WTC11 (cell line): ENCODE measurements around the gene SPART. TPM values are rescaled to one million over a fixed set of nuclear protein-coding genes. Genes with fewer than 3 reads are reported as not detected.

ENCODE experiments used
- ATAC-seq: fragments of 200-7000 bp; cut with Tn5 transposase; 2 replicates; pipeline ENCODE4 v1.10.0; 2021; ENCODE audit warnings: mild to moderate bottlenecking, moderate library complexity
- CTCF ChIA-PET: fragments of 300-600 bp; sonication (Branson Sonifier 250); formaldehyde crosslinking; loops from one replicate; lab custom pipeline; 2021; ENCODE audit warnings: antibody characterized with exemption; lab: Charles Lee
- POLR2A ChIA-PET: fragments of 350-600 bp; sonication (Branson Sonifier 250); formaldehyde crosslinking; loops from one replicate; lab custom pipeline; 2021; ENCODE audit warnings: antibody characterized with exemption; lab: Charles Lee
- DNase-seq: peaks from one replicate; pipeline ENCODE4 v3.0.0; 2021; ENCODE audit warnings: low spot score
- H3K27ac Mint-ChIP-seq: 2 replicates; pipeline ENCODE4 v1.8.0; 2021; ENCODE audit warnings: mixed read lengths
- H3K27me3 Mint-ChIP-seq: 2 replicates; pipeline ENCODE4 v1.8.0; 2021; ENCODE audit warnings: low read depth, mild to moderate bottlenecking, moderate library complexity, mixed read lengths
- H3K36me3 Mint-ChIP-seq: 2 replicates; pipeline ENCODE4 v1.8.0; 2021; ENCODE audit warnings: mixed read lengths
- H3K4me1 Mint-ChIP-seq: 2 replicates; pipeline ENCODE4 v1.8.0; 2022; ENCODE audit warnings: mixed read lengths
- H3K4me3 Mint-ChIP-seq: 2 replicates; pipeline ENCODE4 v1.8.0; 2021; ENCODE audit warnings: mild to moderate bottlenecking, moderate library complexity, mixed read lengths
- H3K9me3 Mint-ChIP-seq: 2 replicates; pipeline ENCODE4 v1.8.0; 2021; ENCODE audit warnings: mixed read lengths
- CREM ChIP-seq: sonication (generic); formaldehyde crosslinking; IDR thresholded peaks from 2 replicates; pipeline ENCODE4 v1.8.1; 2022; ENCODE audit warnings: mild to moderate bottlenecking, missing genetic modification reagents, moderate library complexity
- E2F4 ChIP-seq: sonication (generic); formaldehyde crosslinking; IDR thresholded peaks from 2 replicates; pipeline ENCODE4 v1.8.1; 2022; ENCODE audit warnings: low read depth, mild to moderate bottlenecking, moderate library complexity, missing genetic modification reagents, borderline replicate concordance
- ERG ChIP-seq: fragments of 250-450 bp; sonication (Bioruptor Pico); IDR thresholded peaks from 2 replicates; pipeline ENCODE4 v1.8.0; 2021; ENCODE audit warnings: mild to moderate bottlenecking
- FOXP1 ChIP-seq: sonication (generic); formaldehyde crosslinking; IDR thresholded peaks from 2 replicates; pipeline ENCODE4 v1.8.0; 2022; ENCODE audit warnings: missing genetic modification reagents, mild to moderate bottlenecking, moderate library complexity, borderline replicate concordance
- HMGXB4 ChIP-seq: sonication (generic); formaldehyde crosslinking; IDR thresholded peaks from 2 replicates; pipeline ENCODE4 v1.8.1; 2023; ENCODE audit warnings: mild to moderate bottlenecking, moderate library complexity, missing genetic modification reagents
- IRF1 ChIP-seq: sonication (generic); formaldehyde crosslinking; IDR thresholded peaks from 2 replicates; pipeline ENCODE4 v1.8.0; 2023; ENCODE audit warnings: missing genetic modification reagents
- JUN ChIP-seq: sonication (generic); formaldehyde crosslinking; IDR thresholded peaks from 2 replicates; pipeline ENCODE4 v1.8.0; 2023; ENCODE audit warnings: mild to moderate bottlenecking, missing genetic modification reagents
- KAT7 ChIP-seq: sonication (generic); formaldehyde crosslinking; IDR thresholded peaks from 2 replicates; pipeline ENCODE4 v1.8.1; 2023; ENCODE audit warnings: missing genetic modification reagents, mild to moderate bottlenecking, borderline replicate concordance
- MAX ChIP-seq: sonication (generic); formaldehyde crosslinking; IDR thresholded peaks from 2 replicates; pipeline ENCODE4 v1.8.0; 2022; ENCODE audit warnings: mild to moderate bottlenecking, missing genetic modification reagents
- MXD4 ChIP-seq: fragments of 250-450 bp; sonication (Bioruptor Pico); IDR thresholded peaks from 2 replicates; pipeline ENCODE4 v1.8.0; 2021; ENCODE audit warnings: mild to moderate bottlenecking, moderate library complexity, borderline replicate concordance
- MYBL2 ChIP-seq: sonication (generic); formaldehyde crosslinking; IDR thresholded peaks from 2 replicates; pipeline ENCODE4 v1.8.1; 2023; ENCODE audit warnings: mild to moderate bottlenecking, moderate library complexity, missing genetic modification reagents
- NFATC4 ChIP-seq: fragments of 250-450 bp; sonication (Bioruptor Pico); IDR thresholded peaks from 2 replicates; pipeline ENCODE4 v1.9.0; 2021; ENCODE audit warnings: mild to moderate bottlenecking
- PREB ChIP-seq: sonication (generic); formaldehyde crosslinking; IDR thresholded peaks from 2 replicates; pipeline ENCODE4 v1.8.1; 2022; ENCODE audit warnings: mild to moderate bottlenecking, missing genetic modification reagents, moderate library complexity, borderline replicate concordance
- SMAD4 ChIP-seq: sonication (generic); formaldehyde crosslinking; IDR thresholded peaks from 2 replicates; pipeline ENCODE4 v1.8.0; 2022; ENCODE audit warnings: mild to moderate bottlenecking, missing genetic modification reagents
- TEAD4 ChIP-seq: sonication (generic); formaldehyde crosslinking; IDR thresholded peaks from 2 replicates; pipeline ENCODE4 v1.8.0; 2022; ENCODE audit warnings: mild to moderate bottlenecking, missing genetic modification reagents
- TP53 ChIP-seq: sonication (generic); formaldehyde crosslinking; IDR thresholded peaks from 2 replicates; pipeline ENCODE4 v1.8.1; 2023; ENCODE audit warnings: mild to moderate bottlenecking, missing genetic modification reagents
- ZNF121 ChIP-seq: sonication (generic); formaldehyde crosslinking; IDR thresholded peaks from 2 replicates; pipeline ENCODE4 v1.8.0; 2023; ENCODE audit warnings: missing genetic modification reagents
- ZNF232 ChIP-seq: sonication (generic); formaldehyde crosslinking; IDR thresholded peaks from 2 replicates; pipeline ENCODE4 v1.8.0; 2022; ENCODE audit warnings: mild to moderate bottlenecking, missing genetic modification reagents
- ZNF263 ChIP-seq: sonication (generic); formaldehyde crosslinking; IDR thresholded peaks from 2 replicates; pipeline ENCODE4 v1.8.1; 2022; ENCODE audit warnings: low read depth, mild to moderate bottlenecking, moderate library complexity, missing genetic modification reagents
- ZNF416 ChIP-seq: fragments of 250-450 bp; sonication (Bioruptor Pico); IDR thresholded peaks from 2 replicates; pipeline ENCODE4 v1.9.0; 2021; ENCODE audit warnings: mild to moderate bottlenecking, inconsistent platforms
- ZNF423 ChIP-seq: fragments of 250-450 bp; sonication (Bioruptor Pico); IDR thresholded peaks from 2 replicates; pipeline ENCODE4 v2.1.2; 2022; ENCODE audit warnings: mild to moderate bottlenecking, moderate library complexity
- ZNF512 ChIP-seq: sonication (generic); formaldehyde crosslinking; IDR thresholded peaks from 2 replicates; pipeline ENCODE4 v1.8.1; 2022; ENCODE audit warnings: missing genetic modification reagents, borderline replicate concordance
- total RNA-seq: library from RNA; stranded (reverse); gene quantifications from 3 replicates; pipeline ENCODE4 v1.2.3, GENCODE V29; 2021

Gene SPART
- total RNA-seq, 1 experiment from 2014 or later, result 95.7 TPM

- CTCF ChIA-PET, result interaction anchor here (1.3 to 2.5 kb wide), 2 partner anchors 31 to 33 kb away, joined by 4 to 6 read pairs; no protein-coding TSS in a partner anchor
- Mint-ChIP-seq H3K4me1 (peaks cover 29% of the 10 kb centered on the region), H3K27me3 (peaks cover 7% of the 10 kb centered on the region), H3K4me3 (no peak overlapping the region), H3K27ac (peak overlapping the region; percentile 75; the same call in 1 of the 2 replicates), H3K36me3 (peaks cover 89% of the 10 kb centered on the region), H3K9me3 (peaks cover 43% of the 10 kb centered on the region)
- ATAC-seq (no peak), DNase-seq (no peak)
- POLR2A ChIA-PET, result interaction anchor here (0.6 to 1.7 kb wide), 2 partner anchors 14 to 16 kb away, joined by 3 to 5 read pairs; partner anchors contain the start of gene CCDC169
- no peak for TF ChIP-seq CREM
- no peak for TF ChIP-seq MAX (CRISPR knock-in tag)
- no peak for TF ChIP-seq ZNF423 (CRISPR knock-in tag)
Observed at GRCh38 chr13:36313047-36313969, 32.9 kb downstream of the SPART start.

GRCh38 chr13:36310417-36311108, 35.6 kb downstream of the SPART start:
- peaks cover 68% of the 10 kb centered on the region for H3K36me3 Mint-ChIP-seq
- no peak overlapping the region for H3K4me3 Mint-ChIP-seq
- H3K27ac Mint-ChIP-seq, result peak overlapping the region; percentile 86
- peaks cover 15% of the 10 kb centered on the region for H3K9me3 Mint-ChIP-seq
- ChIA-PET POLR2A (no interaction called here), CTCF (no interaction called here)
- DNase-seq, result no peak
- no peaks in the 10 kb centered on the region for H3K27me3 Mint-ChIP-seq
- TF ChIP-seq SMAD4 (CRISPR knock-in tag) (no peak), E2F4 (no peak), ZNF263 (CRISPR knock-in tag) (no peak), ZNF512 (CRISPR knock-in tag) (no peak), IRF1 (CRISPR knock-in tag) (no peak)
- H3K4me1 Mint-ChIP-seq, result peaks cover 36% of the 10 kb centered on the region
- ATAC-seq, result peak; percentile 20

- POLR2A ChIA-PET, result no interaction called here
- no peak for TF ChIP-seq FOXP1 (CRISPR knock-in tag)
- TF ChIP-seq NFATC4 (CRISPR knock-in tag), result no peak
- no peak for TF ChIP-seq ZNF263 (CRISPR knock-in tag)
- no peak for TF ChIP-seq JUN (CRISPR knock-in tag)
- no peak for TF ChIP-seq ERG (CRISPR knock-in tag)
- no peak for TF ChIP-seq TEAD4
- no peak for TF ChIP-seq KAT7 (CRISPR knock-in tag)
- TF ChIP-seq ZNF232 (CRISPR knock-in tag), result no peak
- TF ChIP-seq PREB (CRISPR knock-in tag), result no peak
- no peak for TF ChIP-seq HMGXB4
- TF ChIP-seq MXD4 (CRISPR knock-in tag), result no peak
- TF ChIP-seq ZNF416 (CRISPR knock-in tag), result no peak
- TF ChIP-seq MAX (CRISPR knock-in tag), result no peak
- TF ChIP-seq MYBL2 (CRISPR knock-in tag), result no peak
- TF ChIP-seq TP53, result no peak
- TF ChIP-seq ZNF121 (CRISPR knock-in tag), result no peak
Observed at GRCh38 chr13:36302289-36302688, 43.9 kb downstream of the SPART start.

More at GRCh38 chr13:36302289-36302688, 43.9 kb downstream of the SPART start:
- DNase-seq (no peak), ATAC-seq (no peak)
- no peaks in the 10 kb centered on the region for H3K9me3 Mint-ChIP-seq
- H3K4me1 Mint-ChIP-seq, result peaks cover 52% of the 10 kb centered on the region
- no peak overlapping the region for H3K27ac Mint-ChIP-seq
- no peak overlapping the region for H3K4me3 Mint-ChIP-seq
- H3K36me3 Mint-ChIP-seq, result peaks cover 5% of the 10 kb centered on the region
- CTCF ChIA-PET, result no interaction called here
- no peaks in the 10 kb centered on the region for H3K27me3 Mint-ChIP-seq
